ENCODE data around the gene MAEL.

MAEL gene
- total RNA-seq: 0 to 0.15 (median 0) reads per million in 4 donors

GRCh38 chr1:166988974-166989515 is at the start of gene MAEL:
Gene MAEL (plus strand): TSS chr1:166989280. CDS start chr1:166989353, 73 bp downstream.
- DNase-seq: no peak

DNA sequence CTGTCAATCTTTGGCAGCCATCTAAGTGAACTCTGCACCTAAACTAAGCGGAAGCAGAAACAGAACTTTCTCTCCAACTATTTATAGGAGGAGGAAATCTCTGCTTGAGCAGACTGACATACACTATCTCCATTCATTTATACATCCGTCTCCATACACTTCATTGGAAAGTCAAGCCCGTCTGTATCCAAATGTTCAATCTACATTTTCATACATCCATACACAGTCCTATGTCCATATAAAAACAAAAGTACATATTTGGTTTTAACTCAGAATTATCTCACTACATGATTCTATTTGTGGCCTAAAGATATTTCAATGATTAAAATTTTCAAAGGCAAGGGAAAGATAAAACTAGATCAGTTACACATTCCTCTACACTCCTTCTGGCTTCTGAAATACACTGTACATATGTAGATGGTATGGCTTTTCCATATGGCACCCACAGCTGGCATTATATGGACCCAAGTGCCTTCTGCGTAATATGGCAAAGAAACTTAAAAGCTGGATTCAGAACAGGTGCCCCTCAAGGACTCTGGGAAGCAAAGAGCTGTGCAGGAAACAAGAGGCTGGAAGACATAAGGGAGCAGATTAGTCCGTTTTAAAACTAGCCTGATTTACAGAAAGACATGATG is 49.2 kb upstream of the MAEL start:
- DNase-seq: no peak

GRCh38 chr1:166944186-166944967 is 44.7 kb upstream of the MAEL start:
- no peak for DNase-seq

DNA sequence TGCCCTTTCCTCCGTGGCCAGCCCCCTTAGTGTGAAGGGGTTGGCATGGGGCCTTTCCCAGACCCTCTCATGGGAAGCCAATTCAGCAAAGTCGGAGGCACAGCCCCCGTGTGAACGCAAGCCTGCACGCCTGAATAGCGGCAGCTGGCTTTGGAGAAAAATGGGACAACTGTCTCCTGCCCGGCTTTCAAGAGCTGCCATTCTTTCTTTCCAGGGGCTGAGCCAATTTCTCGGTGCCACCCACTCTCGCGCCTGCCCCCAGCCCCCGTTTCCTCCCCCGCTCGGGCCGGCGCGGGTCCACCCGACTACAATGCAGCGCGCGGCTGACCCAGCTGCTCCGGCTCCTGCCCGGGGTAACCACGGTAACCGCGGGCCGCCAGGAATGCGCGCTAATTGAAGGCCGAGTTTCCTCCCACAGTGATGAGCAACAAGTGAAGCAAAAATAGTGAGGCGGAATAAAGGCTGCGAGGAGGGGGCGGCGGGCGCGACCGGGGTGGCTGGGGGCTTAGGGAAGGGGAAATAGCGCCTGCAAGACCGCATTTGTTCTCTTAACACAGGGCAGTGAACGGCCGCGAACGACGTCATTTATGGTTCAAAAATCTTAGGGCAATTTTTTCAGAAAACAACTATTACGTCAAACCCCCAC is 41.6 kb upstream of the MAEL start:
- DNase-seq: no peak

DNA sequence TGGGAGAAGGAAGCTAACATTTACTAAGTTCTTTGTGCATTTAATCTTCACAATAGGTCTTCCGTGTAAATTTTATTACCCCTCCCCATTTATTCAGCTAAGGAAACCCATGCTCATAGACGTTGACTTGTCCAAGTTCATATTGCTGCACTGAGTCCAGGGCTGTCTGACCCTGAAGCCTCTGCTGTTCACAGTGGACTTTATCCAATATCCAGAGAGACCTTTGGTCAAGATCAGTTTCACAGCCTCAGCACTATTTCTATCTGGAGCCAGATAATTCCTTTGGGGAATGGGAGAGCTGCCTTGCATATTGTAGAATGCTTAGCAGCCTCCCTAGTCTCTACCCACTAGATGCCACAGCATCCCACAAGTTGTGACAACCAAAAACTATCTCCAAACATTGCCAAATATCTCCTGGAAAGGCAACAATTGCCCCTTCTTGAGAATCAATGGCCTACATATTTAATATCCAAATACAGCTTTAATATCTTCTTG is 40.2 kb upstream of the MAEL start:
- DNase-seq: no peak

GRCh38 chr1:166950156-166950555 is 38.9 kb upstream of the MAEL start:
- DNase-seq: no peak

DNA sequence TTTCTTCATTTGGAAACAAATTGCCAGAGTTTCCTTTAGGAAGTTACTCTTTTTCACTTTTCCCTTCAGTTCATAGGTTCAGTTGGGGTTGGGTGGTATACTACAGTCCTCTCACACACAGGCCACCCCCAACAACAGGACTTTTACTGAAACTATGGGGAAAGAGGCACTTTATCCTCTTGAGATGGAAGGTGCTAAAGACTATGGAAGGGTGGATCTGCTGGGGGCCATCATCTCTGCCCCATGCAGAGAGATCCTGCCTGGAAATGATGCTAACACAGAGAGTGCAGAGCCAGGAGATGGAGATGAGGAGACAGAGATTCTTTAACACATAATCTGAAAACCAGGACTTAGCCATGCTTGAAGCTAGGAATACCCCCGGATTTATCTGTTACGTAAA is 38.0 kb upstream of the MAEL start:
- DNase-seq: no peak

GRCh38 chr1:166952002-166952746 is 36.9 kb upstream of the MAEL start:
- no peak for DNase-seq

- DNase-seq: no peak
Observed at GRCh38 chr1:166953491-166953890, 35.6 kb upstream of the MAEL start.

GRCh38 chr1:166956057-166956850 is 32.8 kb upstream of the MAEL start:
- no peak for DNase-seq

DNA sequence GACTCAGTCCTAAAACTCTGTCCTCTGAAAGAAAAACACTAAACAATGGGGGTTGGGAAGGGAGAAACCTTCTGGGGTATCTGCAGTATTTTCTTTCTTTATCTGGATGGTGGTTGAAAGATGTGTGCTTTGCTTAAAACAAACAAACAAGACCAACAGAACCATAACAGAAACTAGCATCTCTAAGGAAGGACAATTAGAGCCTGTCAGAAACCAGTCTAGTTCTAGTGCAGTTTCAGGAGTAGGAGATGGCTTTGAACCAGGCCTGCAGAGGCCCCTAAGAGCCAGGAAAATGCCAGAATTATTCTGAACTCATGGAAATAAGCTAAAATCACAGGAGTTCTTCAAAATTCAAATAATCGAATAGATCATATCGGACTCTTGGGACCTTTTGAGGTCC is 32.2 kb upstream of the MAEL start:
- no peak for DNase-seq

GRCh38 chr1:166960858-166961474 is 28.1 kb upstream of the MAEL start:
- no peak for DNase-seq

DNA sequence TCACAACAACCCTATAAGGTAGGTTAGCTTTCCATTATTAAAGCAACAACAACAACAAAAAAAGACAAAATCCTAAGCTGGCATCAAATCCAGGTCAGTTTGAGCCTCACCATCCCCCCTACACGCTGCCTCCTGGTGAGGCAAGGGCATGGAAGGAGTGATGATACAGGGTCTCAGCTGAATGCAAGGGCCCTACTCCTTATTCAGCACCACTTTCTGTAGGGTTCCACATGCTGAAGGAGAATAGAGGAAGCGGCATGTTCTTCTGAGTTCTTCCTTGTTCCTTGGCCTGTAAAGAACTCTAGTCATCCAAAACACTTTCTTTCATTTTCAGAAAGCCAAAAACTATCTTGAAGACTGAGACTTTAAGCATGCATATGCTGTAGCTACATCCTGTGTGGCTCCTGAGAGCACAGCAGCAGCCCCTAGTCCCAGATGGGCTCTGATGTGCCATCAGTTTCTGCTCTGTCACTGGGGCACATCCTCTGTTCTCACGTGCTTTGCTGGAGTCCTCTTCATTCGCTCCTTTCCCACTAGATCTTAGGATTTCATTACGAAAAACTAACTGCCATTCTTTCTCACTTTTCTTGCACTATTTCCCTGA is 19.9 kb upstream of the MAEL start:
- peak in 1 of 5 donors; percentile 53 for DNase-seq

- DNase-seq: peak in 1 of 5 donors; percentile 22
Observed at GRCh38 chr1:166971252-166971651, 17.8 kb upstream of the MAEL start.

DNA sequence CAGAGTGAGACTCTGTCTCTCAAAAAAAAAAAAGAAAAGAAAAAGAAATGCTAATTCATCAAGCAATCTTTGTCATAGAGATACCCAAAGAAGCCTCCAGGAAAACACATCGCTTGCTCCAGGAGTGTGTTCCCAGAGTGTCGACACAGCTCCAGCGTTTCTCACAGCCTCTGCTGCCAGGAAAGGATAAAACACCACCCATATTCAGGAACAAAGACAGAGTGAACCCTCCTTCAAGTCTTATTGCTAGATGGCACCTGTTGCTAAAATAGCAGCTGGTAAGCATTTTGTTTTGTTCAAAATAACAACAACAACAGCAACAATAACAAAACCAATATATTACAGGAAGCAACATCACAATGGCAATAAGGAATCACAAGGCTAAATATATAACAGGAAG is 16.9 kb upstream of the MAEL start:
- DNase-seq: no peak

- no peak for DNase-seq
Observed at GRCh38 chr1:166972826-166973225, 16.3 kb upstream of the MAEL start.

DNA sequence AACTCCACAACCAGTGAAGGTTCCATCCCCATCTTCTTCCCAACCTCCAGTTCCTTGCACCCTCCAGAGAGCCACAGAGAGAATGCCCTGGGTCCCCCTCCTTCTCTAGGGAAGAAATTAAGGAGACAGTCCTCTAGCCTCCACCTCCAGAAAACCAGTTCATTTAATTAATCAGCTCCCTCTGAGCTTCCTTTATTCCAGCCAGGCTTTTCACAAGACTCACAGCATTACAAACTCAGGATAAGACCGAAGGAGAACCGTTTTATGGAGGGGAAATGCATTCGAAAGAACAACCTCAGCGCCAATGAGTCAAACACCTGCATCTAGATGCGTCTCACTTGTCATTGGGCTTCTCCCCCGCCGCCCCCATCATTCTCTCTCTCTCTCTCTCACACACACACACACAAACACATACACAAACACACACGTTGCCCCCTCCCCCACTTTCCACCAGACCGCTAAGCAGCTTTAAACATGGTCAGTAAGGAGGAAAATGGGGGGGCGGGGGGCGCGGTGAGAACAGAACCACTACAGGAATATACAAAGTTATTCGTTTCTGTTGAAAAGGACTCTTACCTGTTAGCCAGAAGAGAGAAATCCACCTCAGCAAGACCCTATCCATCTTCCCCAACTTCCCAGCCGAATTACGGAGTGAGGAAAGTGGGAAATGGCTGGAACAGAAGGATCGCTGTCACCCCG is 14.3 kb upstream of the MAEL start:
- DNase-seq: peak in 1 of 5 donors; percentile 30

GRCh38 chr1:166975361-166976129 is 13.5 kb upstream of the MAEL start, which contains the start of gene ILDR2:
Gene ILDR2 (minus strand): TSS chr1:166975540. CDS start chr1:166975268, 272 bp downstream.
- DNase-seq: peak; percentile 13 to 49 (median 31)

DNA sequence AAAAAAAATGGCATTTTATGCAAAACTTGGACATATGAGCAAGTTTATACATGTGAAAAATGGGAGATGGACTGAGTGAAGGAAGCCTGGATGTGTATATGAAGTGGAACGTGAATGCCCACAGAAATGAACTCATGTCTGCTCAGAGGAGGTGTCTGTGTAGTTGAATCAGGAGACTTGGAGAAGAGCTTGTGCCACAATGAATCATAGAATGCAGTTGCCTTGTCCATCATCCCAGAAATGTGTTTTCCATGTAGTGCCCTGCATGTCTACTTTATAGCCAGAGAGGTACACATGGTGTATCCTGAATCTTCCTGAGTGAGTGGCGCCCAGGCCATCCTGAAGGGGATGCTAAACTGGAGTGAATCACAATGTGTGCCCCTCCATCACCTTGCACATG is 11.1 kb upstream of the MAEL start:
- no peak for DNase-seq

All from T-helper 1 cell (primary cell).